Measurements from ENCODE around the gene PSD4. TPM values are rescaled to one million over a fixed set of nuclear protein-coding genes. Genes with fewer than 3 reads are reported as not detected.

The PSD4 gene
- total RNA-seq, 1 donor from 2014 or later, result 1.2 TPM

DNA sequence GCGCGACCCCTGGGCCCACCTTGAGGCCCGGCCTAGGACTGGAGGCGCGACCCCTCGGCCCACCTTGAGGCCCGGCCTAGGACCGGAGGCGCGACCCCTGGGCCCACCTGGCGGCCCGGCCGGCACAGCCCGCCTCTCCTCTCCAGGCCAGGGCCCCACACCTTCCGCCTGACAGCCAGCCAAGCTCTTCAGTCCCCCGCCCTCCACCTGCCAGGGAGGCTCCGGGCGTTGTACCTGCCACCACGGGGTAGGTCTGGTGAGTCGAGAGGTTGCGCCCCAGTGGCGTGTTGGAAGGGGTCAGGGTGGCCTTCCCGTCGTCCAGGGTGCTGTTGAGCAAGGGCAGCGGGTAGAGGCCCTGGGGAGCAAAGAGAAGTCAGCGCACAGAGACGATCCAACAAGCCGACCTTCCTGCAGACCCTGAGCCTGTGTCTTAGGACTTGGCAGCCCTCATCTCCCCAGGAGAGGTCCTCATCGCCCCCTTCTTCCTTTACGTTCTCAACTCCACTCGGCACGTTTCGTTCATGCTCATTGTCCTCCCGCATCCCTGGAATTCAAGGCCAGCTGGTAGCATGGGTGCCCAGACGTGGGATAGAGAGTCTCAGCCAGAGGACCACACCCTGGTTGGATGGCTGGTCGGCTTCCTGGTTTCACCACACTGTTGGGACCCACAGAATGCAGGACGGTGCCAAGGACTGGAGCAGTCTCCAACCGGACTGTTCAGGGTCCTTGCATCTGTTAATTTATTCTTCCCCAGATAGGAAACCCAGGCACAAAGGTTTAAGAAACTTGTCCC is 62.8 kb downstream of the PSD4 start:
- peak in 1 of 2 donors; percentile 14 for DNase-seq (ENCODE audit: low read depth in 2 of 2)

DNA sequence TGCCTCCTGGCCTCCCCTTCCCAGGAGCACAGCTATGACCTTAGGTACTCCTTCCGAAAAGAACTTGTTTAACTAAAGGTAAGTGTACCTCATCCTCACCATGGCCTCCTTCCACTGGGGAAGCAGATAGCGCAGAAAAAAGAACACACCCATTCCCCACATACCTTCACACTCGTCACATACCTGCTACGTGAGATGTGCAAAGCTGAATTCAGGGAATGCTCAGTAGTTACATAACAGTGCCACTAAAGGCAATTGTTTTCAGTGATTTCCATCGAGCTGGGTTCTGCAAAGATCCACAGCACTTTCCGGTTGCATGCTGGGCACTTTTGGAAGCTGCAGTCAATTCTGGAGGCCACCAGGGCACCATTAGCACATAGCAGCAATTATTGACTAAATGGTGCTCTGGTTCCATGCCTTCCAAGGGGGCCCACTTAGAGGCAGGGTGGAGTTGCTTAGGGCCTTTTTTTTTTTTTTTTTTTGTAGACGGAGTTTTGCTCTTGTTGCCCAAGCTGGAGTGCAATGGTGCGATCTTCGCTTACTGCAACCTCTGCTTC is 63.9 kb downstream of the PSD4 start:
- no peak for DNase-seq (ENCODE audit: low read depth in 2 of 2)

DNA sequence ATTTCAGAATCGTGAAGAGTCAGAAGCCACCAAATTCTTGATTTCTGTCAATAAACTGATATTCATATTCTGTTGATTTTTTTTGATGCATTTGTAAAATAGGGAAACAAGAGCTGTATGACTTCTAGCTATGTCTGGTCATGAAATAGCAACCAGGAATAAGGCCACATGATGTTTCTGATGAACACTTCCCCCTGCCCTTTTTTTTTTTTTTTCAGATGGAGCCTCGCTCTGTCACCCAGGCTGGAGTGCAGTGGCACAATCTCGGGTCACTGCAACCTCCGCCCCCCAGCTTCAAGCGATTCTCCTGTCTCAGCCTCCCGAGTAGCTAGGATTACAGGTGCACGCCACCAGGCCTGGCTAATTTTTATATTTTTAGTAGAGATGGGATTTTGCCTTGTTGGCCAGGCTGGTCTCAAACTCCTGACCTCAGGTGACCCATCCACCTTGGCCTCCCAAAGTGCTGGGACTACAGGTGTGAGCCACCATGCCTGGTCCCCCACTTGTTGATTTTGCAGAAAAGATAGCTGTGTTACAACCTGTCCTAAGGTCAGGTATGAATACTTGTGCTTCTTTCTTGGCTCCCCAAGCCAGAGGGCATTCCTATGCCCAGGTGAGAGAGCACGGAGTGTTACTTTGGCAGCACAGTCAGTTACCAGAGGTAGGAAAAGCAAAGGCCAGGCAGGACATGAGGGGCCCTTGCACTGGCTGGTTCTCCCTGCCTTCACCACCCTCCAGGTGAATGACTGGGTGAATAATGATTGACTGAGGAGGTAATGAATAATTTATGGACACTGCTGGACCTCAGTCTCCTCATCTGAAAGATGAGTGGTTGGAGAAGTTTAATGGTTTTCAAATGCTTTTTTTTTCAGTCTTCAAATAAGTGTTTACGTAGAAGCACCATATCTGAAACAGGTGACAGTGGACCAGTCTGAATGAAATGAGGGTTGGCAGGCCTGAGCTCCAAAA is 65.4 kb downstream of the PSD4 start:
- DNase-seq (ENCODE audit: low read depth in 2 of 2), result no peak

DNA sequence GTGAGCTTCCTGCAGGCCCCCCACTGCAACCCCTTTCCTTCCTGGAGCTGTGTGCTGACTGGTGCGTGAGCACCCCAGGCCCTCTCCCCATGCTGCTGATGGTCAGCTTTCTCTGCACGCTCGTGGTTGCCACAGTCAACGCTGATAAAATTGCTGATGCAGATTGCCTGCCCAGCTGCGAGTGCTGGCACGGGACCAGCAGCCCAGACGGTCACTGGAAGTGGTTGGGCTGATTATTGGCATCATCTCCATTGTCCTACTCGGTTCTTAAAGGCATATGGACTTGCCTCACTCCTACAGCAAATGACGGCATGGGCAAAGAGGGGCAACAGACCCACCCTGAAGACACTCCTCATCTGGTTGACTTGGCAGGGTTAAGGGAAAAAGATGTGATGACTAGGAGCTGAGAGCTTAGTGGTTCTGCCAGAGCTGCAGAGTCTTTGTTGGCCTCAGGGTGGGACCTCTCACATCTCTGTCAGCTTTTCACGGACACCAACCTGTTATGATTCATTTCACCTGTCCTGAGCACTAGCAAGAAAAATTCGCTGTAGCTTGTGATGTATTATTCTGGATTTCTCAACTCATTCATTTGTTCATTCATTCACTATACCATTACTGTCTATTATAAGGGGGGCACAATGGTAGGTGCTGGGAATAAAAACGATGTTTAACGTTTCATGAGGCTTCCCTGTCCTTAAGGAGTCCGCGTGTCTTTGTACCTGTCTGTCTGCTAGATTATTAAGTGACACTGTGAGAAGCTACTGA is 66.6 kb downstream of the PSD4 start:
- DNase-seq (ENCODE audit: low read depth in 2 of 2), result peak; percentile 85 to 92

DNA sequence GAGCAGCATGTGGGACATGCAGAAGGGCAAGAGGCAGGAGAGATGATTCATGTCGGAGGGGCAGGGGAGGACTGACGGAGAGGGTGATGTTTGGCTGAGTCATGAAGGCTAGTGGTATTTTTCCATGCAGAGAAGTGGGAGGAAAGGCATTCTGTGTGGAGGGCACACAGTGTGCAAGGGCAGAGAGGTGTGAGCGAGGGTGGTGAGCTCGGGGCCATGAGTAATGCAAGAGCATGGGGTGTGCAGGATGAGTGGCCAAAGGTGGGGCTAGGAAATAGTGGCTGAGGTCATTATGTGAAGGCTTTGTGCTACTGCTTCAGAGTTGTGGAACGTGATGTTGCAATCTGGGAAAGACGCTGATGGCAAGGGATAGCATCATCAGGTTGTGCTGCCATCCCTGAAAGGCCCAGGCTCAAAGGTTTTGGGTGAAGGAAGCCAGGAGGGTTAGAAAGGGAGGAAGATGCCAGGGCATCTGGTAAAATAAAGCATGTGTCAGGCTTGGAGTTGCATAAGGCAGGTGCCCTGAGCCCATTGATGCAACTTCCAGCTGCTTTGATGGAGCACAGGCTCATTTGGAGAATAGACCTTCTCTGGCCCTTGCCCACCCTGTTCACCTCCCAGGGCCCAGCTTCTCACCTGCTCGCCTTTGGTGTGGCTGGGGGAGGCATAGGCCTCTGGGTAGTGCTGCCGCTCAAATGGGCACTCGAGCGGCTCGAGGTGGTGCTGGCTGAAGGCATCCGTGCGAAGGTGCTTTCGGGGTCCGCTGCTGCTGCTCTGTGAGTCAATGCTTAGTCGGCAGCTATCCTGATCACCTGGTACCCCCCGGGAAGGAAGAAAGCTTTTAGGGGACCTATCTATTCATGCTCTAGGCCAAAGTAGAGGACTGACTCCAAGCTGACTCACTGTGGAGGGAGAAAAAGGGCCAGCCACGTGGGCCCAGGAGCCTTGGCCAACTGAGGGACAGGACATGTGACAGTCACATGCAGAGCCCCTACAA is 67.4 kb downstream of the PSD4 start:
- peak; percentile 84 to 95 for DNase-seq (ENCODE audit: low read depth in 2 of 2)

DNA sequence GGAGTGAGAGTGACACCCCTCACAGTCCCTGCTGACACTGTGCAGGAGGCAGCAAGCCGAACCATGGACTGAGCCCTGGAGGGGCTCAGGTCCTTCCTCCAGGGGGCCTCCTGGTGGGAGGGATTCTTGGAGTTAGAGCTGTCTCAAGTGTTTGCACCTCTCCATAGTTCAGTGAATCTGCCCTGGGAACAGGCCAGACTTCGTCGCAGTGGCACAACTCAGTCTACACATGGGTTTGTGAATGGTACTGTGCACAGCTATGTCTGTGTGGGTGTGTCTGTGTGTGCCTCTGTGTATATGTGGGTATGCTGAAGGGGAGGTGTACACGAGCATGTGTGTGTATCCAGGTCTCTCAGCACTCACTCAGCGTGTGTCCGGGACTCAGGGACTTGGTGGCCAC is 68.6 kb downstream of the PSD4 start:
- DNase-seq (ENCODE audit: low read depth in 2 of 2), result no peak

DNA sequence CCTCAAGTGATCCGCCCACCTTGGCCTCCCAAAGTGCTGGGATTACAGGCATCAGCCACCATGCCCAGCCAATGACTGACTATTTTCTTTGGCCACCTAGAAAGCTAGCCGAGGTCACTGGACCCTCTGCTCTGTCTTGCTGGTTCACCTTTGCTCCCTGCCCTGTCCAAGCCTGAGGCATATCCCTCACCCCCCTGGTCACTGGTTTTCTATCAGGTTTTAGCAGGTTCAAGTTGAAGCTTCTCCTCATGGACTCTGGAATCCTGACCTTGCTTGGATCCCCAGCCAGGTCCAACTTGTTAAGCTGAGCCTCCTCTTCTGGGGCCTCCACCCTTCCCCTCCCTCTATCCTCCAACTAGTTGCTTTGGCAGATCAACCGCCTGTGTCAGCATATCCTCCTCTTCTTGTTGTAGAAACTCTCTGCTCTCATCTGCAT is 71.5 kb downstream of the PSD4 start:
- DNase-seq (ENCODE audit: low read depth in 2 of 2), result no peak

DNA sequence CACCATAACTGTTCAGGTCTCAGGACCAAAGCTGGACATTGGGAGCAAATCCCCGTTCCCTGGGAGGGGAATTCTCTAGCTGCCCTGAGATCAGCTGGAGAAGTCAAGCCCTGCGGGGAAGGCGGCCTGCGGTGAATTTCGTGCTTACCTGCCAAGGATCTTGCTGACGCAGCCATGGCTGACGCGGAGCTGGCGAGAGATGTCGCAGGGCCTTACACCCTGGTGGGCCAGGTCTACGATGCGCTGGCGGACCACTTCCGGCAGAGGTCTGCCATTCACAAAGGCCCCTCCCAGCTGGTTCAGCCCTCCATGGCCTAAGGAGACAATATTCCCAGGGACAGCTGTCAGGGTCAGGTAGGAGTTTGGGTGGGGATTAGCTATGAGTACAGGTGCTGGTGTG is 72.8 kb downstream of the PSD4 start:
- no peak for DNase-seq (ENCODE audit: low read depth in 2 of 2)

DNA sequence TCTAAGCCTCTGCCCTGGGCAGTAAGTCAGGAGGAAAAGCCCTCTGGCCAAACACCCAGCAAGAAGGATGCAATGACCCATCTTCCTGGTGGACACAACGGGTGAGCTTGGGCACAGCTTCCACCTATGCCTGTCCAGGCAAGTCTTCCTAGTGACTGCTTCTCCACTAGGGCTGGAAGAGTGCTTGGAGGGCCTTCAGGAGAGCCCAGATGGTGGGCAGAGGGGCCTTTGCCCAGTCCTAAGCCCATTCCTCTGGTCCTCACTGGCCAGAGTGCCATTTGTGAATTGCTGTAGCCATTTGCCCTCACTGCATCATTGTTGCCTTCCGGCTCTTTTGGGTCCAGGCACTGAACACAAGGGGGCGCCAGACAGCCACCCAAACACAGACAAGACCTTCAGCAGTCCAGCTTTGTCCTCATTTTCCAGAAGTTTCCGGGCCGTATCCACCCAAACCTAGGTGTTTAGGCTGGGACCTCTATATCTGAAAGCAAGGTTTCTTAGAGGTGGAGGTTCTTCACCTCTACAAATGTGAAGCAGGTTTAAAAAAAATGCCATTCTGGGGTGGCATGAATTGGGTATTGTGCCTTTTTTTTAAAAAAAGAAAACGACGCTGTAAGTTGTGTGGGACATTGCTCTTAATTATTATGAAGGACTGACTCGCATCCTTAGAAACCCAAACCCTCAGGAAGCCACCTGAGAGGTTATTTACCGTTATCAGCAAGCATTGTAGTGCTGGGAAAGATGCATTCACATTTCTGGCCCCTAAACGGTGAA is 75.4 kb downstream of the PSD4 start:
- peak; percentile 83 to 88 for DNase-seq (ENCODE audit: low read depth in 2 of 2)

DNA sequence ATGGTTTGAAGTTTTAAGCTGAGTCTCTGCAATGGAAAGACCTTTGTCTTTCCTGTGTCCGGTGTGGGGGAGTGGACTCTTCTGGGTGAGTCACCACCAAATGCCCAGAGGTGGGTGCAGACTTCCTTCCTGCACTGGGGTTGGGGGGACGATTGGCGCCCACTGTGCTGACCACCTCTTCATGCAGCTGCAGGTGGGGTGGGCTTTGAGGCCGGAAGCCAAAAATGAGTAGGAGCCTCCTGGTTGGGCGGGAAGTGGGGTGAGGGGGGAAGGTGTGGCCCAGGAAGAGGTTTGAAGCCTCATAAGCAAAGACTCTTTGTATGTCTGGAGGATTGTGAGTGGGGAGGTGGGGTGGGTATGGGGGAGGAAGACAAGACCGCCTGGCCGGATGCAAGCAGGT is 77.3 kb downstream of the PSD4 start:
- peak in 1 of 2 donors; percentile 20 for DNase-seq (ENCODE audit: low read depth in 2 of 2)

DNA sequence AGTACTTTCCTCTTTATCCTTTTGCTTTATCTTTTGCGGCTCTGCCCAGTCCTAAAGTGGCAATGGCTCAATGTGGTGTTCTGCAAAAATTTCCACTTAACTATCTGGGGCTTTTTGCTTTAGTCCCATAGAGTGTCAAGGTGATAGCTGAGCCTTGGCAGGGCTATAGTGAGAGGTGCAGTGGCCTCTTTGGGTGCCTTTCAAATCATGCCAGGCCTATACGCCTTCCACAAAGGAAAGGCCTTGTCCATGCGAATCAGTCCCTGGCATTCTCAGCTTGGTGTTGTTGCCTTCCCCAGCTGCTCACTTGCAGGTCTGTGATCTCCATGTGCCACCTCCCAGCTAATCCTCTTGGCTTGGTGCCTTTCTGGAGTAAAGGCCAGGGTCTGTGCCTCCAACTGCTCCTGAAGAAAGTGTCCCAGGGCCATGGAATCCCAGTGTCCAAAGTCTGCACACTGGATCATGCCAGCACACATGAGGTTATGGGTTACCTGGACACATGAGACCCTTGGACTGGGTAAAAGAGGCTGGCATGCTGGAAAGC is 78.3 kb downstream of the PSD4 start:
- no peak for DNase-seq (ENCODE audit: low read depth in 2 of 2)

DNA sequence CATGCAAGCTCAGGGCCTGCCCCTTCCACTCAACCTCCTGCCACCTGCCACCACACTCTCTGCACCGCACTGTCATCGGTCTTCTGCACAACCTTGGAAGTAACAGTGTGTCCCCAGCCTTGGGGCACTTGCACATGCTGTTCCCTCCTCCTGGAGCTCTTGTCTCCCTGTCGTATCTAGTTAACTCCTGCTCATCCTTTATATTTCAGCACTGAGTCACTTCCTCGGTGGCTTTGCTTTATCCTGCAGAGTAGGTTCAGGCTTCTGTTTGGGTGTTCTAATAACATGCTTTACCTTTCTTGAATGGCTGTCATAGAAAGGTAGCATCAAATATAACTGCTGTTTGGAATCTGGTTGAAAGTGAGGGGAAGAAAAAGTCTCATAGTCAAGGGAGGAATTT is 79.7 kb downstream of the PSD4 start:
- DNase-seq (ENCODE audit: low read depth in 2 of 2), result no peak

DNA sequence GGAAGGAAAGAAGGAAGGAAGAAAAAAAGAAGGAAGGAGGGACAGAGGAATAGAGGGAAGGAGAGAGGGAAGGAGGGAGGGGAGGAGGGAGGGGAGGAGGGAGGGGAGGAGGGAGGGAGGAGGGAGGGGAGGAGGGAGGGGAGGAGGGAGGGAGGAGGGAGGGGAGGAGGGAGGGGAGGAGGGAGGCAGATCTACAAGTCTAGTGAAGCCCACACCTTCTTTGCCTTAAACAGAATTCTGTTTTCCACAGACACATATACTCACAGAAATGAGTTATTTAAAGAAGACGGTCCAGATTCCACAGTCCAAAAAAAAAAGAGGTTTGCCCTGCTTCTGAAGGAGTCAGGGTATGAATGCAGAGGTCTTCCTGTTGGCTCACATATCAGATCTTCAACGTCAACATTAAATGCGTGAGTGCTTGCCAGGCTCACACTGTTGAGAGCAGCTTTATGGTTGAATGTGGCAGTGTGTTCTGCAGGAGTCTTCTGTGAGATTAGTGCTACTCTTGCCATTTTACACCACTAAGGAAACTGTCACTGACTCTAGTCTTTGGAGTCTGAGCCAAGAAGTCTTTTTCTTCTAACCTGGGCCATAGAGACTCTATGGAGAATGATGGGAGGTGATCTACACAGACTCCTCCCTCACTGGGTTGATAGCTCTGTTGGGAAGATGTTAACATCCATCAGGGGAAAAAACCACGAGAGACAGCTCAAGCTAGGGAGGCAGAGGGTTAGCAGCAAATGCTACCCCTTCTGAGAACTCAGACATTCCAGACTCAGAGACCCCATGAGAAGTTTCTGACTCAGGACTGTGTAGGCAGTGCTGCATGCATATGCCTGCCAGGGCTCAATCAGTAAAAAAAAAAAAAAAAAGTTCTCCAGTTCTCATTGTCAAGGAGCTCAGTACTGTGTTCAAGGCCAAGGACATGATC is 81.6 kb downstream of the PSD4 start:
- peak in 1 of 2 donors; percentile 56 for DNase-seq (ENCODE audit: low read depth in 2 of 2)

DNA sequence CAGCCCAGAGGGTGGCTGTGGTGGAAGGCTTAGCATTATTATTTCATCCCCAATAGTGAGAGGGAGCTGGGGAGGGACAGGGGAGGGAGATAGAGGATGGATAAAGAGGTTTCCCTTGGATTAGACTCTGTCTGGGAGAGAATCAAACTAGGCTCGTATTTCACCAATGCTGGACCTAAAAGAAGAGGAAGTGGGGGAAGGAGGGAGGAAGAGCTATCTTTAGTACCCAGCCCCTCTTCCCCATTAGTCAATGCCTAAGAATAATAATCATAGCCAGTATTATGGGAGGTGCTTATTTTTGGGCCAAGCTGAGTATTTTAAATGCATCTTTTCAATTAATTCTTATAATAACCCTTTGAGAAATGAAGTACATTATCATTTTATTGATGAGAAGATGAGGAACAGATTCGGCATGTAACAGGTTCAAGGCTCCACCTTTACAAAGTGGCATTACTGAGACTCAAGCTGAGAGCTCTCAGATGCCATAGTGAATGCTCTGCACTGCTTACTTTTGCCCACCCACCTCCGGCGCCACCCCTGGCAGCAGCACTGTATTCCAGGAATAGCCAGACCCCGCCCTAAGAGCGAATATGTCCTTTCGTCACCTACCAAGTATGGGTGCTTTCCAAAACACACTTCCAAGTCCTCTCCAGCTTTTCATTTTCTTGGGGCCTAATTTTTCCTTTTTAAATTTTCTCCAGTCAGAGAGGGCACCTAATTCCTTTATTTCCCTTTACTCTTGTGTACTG is 83.9 kb downstream of the PSD4 start:
- peak in 1 of 2 donors; percentile 14 for DNase-seq (ENCODE audit: low read depth in 2 of 2)

DNA sequence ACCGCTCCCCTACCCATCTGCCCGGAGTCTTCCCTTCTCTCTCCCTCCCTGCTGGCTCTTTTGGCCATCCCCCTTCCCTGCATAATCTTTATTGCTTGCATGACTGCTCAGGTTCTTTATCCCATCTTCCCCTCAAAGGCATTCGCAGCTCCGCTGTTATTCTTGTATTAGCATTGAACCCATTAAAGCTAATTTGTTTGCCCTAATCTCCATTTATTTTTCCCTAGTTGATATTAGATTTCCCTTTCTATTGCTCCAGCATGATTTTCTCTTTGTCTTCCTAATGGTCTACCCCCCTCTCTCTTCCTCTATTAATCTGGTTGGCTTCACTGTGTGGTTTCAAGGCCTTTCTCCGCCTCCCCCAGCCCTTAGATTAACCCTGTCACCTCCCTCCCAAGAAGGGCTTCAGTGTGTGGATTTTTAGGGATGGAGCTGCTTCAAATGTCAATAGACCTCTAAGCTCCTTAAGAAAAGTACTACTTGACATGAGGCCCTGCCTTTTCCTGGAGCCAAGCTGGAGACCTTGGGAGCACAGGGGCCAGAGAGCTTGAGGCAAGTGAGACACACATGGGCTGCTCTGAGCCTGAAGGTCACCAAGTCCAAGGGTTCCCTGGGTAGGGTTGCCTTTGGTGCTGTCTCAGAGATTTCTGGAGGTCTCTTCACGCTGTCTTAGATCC is 84.8 kb downstream of the PSD4 start:
- no peak for DNase-seq (ENCODE audit: low read depth in 2 of 2)

All from lung microvascular endothelial cell (primary cell).